GM19438 (cell line): Measurements from ENCODE around the gene KAT14.
A peak's percentile ranks its signal among the peaks of the same experiment; 100 is the strongest.
"Not testable (repeated sequence)": the region's sequence is repeated elsewhere in the genome, so short reads cannot be mapped to it uniquely, and the experiment has no call there.

Experiments used
- ATAC-seq: cut with Tn5 transposase; IDR thresholded peaks from one replicate; pipeline ENCODE4 v1.9.1; 2021; ENCODE audit warnings: low read depth; ENCODE audit not compliant: unreplicated experiment

Gene KAT14

GRCh38 chr20:18137412-18138265 lies at the start of gene KAT14, which contains the start of gene PET117:
Gene KAT14 (plus strand): TSS chr20:18137863. CDS start chr20:18142661, 4,798 bp downstream.
Gene PET117 (plus strand): TSS chr20:18137863. CDS start chr20:18137956, 93 bp downstream.
- peak; percentile 84 for ATAC-seq

GRCh38 chr20:18088298-18088697 lies 49.4 kb upstream of the KAT14 start:
- ATAC-seq, result not testable (repeated sequence)

GRCh38 chr20:18088841-18089240 lies 48.8 kb upstream of the KAT14 start:
- ATAC-seq, result not testable (repeated sequence)

DNA sequence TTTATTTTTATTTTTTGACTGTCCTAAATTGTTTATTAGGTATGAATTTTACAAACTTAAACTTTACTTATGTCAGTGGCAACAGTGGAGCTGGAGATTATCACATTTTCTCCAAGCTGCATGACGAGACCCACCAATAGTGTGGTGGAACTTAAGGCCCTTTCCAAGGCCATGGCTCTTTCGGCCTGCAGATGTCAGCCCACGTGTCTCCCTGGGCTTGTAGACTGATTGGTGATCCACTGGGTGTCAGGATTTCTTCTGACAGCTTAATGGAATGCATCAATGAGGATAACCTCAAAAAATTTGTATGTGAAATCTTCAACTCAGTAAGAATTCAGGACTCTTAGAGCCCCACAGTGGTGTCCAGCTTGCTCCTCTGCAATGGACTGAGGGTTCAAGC lies 47.6 kb upstream of the KAT14 start:
- no peak for ATAC-seq

DNA sequence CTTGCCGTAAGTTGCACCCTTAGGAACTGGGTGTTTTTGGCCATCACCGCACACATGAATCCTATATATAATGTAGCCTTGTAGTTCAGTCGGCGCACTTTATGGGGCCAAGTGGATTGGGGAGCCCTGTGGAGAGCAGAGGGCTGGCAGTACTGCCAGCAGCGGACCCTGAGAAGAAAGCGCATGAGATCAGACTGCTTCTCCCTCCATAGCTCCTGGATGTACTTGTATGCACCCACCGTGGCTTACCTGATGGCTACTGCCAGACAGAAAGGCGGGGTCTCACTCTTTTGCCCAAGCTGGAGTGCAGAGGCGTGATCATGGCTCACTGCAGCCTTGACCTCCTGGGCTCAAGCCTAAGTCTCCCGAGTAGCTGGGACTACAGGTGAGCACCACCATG lies 47.2 kb upstream of the KAT14 start:
- no peak for ATAC-seq

DNA sequence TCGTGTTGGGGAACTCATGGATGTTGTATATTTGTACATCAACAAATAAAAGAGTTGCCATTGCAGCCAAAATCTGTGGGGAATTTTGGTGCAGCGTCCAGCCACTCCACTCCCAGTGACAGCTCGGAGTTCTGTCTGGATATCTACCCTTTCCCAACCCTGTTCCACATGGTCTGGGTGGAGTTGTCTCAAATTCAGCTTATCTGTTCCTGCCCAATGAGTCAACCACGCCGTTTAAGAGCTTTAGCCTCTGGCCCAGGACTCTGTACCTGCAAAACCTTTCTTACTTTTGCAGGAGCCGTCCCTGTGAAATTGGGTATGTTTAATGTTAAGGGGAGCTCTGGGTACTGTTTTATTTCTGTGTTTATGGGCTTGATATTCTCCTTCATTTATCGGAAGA lies 46.0 kb upstream of the KAT14 start:
- no peak for ATAC-seq

- ATAC-seq, result no peak
Observed at GRCh38 chr20:18092890-18093289, 44.8 kb upstream of the KAT14 start.

GRCh38 chr20:18093388-18093787 lies 44.3 kb upstream of the KAT14 start:
- ATAC-seq, result no peak

- ATAC-seq, result no peak
Observed at GRCh38 chr20:18094191-18094590, 43.5 kb upstream of the KAT14 start.

- not testable (repeated sequence) for ATAC-seq
Observed at GRCh38 chr20:18100569-18100968, 37.1 kb upstream of the KAT14 start.

- no peak for ATAC-seq
Observed at GRCh38 chr20:18101125-18101810, 36.4 kb upstream of the KAT14 start.

GRCh38 chr20:18103497-18103896 lies 34.2 kb upstream of the KAT14 start:
- no peak for ATAC-seq

GRCh38 chr20:18108326-18108725 lies 29.3 kb upstream of the KAT14 start:
- ATAC-seq, result no peak

GRCh38 chr20:18128574-18128973 lies 9.1 kb upstream of the KAT14 start:
- not testable (repeated sequence) for ATAC-seq

GRCh38 chr20:18132663-18133062 lies 5.0 kb upstream of the KAT14 start:
- ATAC-seq, result no peak

- no peak for ATAC-seq
Observed at GRCh38 chr20:18133962-18134361, 3.7 kb upstream of the KAT14 start.

GRCh38 chr20:18138266-18138582 lies 561 bp downstream of the KAT14 start:
- ATAC-seq, result peak; percentile 39

DNA sequence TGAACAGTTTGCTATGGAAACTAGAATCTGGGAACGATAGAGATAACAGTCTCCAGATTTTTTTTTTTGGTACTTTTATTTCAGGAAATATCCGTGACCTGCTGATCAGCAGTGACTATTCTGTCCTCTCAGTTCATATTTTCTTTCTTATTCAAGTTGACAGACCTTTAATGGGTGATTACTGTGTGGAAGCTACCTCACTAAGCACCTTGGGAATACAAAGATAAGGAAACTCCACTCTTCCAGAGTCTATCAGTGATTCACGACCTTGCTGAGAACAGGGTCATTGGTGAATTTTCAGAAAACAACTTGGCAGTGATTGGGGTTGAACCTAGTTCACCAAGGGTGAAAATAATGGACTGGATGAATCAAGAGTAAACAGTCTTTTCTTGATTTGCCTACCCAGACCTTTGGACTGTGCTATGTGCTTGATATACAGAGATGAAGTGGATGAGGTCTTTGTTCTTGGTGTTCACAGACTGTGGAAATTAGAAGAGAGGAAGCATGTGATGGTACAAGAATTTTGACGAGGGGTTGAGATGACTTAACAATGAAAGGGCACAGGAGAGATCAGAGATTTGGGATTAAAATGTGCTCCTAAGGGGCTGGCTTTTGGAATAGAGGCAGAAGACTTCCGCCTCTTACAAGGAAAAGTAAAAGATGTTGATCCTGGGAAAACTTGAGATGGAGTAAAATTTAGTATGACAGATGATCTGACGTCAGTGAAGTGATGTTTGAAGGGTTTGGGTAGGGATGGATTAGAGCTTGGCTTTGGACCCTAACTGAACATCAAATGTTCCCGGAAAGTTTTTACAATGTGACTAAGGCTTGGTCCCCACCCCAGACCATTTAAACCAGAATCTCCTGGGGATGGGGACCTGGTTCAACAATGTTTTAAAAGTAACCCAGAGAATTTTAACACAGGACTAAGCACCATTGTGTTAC lies 1.2 kb downstream of the KAT14 start:
- ATAC-seq, result no peak

GRCh38 chr20:18139832-18140231 lies 2.2 kb downstream of the KAT14 start:
- ATAC-seq, result no peak

DNA sequence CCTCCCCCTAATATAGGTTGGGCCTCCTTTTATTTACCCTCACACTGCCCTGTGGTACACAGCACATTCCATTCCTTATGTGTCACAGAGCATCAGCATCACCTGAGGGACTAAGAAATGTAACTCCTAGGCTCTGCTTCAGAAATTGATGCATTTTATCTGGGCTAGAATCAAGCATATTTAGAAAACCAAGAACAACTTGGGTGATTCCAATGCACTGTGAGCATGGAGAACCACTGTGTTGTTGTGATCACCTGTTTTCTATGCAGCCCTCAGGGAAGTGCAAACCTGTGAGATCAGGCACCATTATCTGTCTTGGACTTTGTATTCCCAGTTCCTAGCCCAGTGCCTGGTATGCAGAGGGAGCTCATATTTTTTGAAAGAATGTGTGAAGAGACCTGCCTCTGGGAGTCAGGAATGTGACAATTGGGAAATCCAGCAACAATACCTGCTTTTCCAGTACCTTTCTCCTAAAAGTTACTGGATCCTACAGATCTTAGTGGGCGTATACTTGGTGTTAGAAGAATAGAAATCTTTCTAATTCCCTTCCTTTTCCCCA lies 7.0 kb downstream of the KAT14 start:
- ATAC-seq, result no peak
